NB4 (cell line): ENCODE results near the gene CHST9.

Experiments used
- MYC ChIP-seq: IDR thresholded peaks from 2 replicates; pipeline ENCODE4 v1.6.1; 2011; ENCODE audit warnings: low read depth, low read length
- TF ChIP-seq, protein P1 (sequence below): IDR thresholded peaks from one replicate; pipeline ENCODE4 v1.5.1; 2012; ENCODE audit warnings: low read depth, low read length
- TF ChIP-seq, protein P2 (sequence below): IDR thresholded peaks from 2 replicates; pipeline ENCODE4 v1.6.1; 2011; ENCODE audit warnings: low read depth, low read length

DNA sequence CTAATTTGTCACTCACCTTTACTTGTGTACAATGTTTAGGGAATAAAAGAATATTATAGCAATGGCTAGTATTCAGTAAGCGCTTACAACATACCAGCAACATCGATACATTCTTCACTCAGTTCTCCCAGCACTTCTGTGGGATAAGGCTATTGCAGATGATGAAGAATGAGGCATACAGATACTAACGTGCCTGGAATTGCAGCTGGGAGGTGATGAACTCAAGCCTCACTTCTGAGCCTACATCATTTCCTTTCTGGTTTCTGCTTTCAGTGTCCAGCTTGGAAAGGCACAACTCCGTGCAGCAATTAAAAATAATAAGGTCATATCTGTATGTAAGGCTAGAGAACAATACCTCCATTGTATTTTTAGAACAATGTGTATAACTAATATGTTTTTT is 224.2 kb downstream of the CHST9 start:
- TF ChIP-seq, protein P1, sequence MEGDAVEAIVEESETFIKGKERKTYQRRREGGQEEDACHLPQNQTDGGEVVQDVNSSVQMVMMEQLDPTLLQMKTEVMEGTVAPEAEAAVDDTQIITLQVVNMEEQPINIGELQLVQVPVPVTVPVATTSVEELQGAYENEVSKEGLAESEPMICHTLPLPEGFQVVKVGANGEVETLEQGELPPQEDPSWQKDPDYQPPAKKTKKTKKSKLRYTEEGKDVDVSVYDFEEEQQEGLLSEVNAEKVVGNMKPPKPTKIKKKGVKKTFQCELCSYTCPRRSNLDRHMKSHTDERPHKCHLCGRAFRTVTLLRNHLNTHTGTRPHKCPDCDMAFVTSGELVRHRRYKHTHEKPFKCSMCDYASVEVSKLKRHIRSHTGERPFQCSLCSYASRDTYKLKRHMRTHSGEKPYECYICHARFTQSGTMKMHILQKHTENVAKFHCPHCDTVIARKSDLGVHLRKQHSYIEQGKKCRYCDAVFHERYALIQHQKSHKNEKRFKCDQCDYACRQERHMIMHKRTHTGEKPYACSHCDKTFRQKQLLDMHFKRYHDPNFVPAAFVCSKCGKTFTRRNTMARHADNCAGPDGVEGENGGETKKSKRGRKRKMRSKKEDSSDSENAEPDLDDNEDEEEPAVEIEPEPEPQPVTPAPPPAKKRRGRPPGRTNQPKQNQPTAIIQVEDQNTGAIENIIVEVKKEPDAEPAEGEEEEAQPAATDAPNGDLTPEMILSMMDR = no peak
- no peak for TF ChIP-seq MYC
- TF ChIP-seq, protein P2, sequence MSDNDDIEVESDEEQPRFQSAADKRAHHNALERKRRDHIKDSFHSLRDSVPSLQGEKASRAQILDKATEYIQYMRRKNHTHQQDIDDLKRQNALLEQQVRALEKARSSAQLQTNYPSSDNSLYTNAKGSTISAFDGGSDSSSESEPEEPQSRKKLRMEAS = no peak
